KMS-11 (cell line): Measurements from ENCODE around the gene LAMA2.

Experiments
- H2AFZ ChIP-seq: fragments of 200-600 bp; sonication (generic); 2 replicates; pipeline ENCODE4 v1.6.1; 2016; ENCODE audit warnings: antibody characterized with exemption, mixed run types, low read depth
- H3K27ac ChIP-seq: fragments of 200-600 bp; sonication (generic); 2 replicates; pipeline ENCODE4 v1.6.1; 2016; ENCODE audit warnings: mild to moderate bottlenecking, mixed run types
- H3K27me3 ChIP-seq: fragments of 200-600 bp; sonication (generic); 2 replicates; pipeline ENCODE4 v1.6.1; 2017; ENCODE audit warnings: mild to moderate bottlenecking, low read depth, mixed run types, moderate library complexity; ENCODE audit not compliant: insufficient read depth
- H3K36me3 ChIP-seq: fragments of 200-600 bp; sonication (generic); 2 replicates; pipeline ENCODE4 v1.6.1; 2017; ENCODE audit warnings: mild to moderate bottlenecking, mixed run types; ENCODE audit not compliant: insufficient read depth
- H3K4me1 ChIP-seq: fragments of 200-600 bp; sonication (generic); 2 replicates; pipeline ENCODE4 v1.6.1; 2016; ENCODE audit warnings: mild to moderate bottlenecking, low read depth, mixed run types; ENCODE audit not compliant: poor library complexity, severe bottlenecking
- H3K4me2 ChIP-seq: fragments of 200-600 bp; sonication (generic); 2 replicates; pipeline ENCODE4 v1.7.0; 2016; ENCODE audit warnings: mild to moderate bottlenecking, mixed run types
- H3K4me3 ChIP-seq: fragments of 200-600 bp; sonication (generic); IDR thresholded peaks from 2 replicates; pipeline ENCODE4 v1.6.1; 2017; ENCODE audit warnings: low read depth, low read length, mixed read lengths; ENCODE audit not compliant: insufficient read depth
- H3K79me2 ChIP-seq: fragments of 200-600 bp; sonication (generic); 2 replicates; pipeline ENCODE4 v1.6.1; 2016; ENCODE audit warnings: low read depth, mixed run types; ENCODE audit not compliant: insufficient read depth
- H3K9ac ChIP-seq: fragments of 200-600 bp; sonication (generic); 2 replicates; pipeline ENCODE4 v1.6.1; 2016; ENCODE audit warnings: mild to moderate bottlenecking, mixed run types
- H4K20me1 ChIP-seq: fragments of 200-600 bp; sonication (generic); 2 replicates; pipeline ENCODE4 v1.6.1; 2016; ENCODE audit warnings: mild to moderate bottlenecking, mixed run types; ENCODE audit not compliant: insufficient read depth
- TF ChIP-seq, protein P1 (sequence below): fragments of 200-600 bp; sonication (generic); conservative IDR thresholded peaks from 2 replicates; pipeline ENCODE4 v1.6.1; 2017; ENCODE audit warnings: low read depth, mild to moderate bottlenecking, antibody characterized with exemption, low read length, moderate library complexity, mixed read lengths

The LAMA2 gene

DNA sequence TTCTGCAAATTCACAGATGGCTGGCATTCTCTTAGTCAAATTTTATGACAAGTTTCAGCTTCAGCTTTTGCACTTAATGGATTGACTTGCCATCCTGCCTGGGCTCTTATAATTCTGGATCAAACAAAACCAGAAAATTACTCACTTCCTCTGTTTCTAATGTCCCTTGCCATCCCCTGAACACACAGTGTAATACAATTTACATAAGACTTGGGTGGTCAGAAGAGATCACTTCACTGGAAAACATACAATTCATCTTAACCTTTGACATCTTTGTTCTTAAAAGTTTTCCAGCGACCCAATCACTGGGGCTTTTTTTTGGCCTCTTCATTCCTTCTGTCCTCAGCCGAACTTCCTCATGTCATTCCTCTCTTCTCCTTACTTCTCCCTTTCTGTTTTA lies 628.0 kb downstream of the LAMA2 start:
- no peak overlapping the region for H3K4me2 ChIP-seq
- TF ChIP-seq, protein P1, sequence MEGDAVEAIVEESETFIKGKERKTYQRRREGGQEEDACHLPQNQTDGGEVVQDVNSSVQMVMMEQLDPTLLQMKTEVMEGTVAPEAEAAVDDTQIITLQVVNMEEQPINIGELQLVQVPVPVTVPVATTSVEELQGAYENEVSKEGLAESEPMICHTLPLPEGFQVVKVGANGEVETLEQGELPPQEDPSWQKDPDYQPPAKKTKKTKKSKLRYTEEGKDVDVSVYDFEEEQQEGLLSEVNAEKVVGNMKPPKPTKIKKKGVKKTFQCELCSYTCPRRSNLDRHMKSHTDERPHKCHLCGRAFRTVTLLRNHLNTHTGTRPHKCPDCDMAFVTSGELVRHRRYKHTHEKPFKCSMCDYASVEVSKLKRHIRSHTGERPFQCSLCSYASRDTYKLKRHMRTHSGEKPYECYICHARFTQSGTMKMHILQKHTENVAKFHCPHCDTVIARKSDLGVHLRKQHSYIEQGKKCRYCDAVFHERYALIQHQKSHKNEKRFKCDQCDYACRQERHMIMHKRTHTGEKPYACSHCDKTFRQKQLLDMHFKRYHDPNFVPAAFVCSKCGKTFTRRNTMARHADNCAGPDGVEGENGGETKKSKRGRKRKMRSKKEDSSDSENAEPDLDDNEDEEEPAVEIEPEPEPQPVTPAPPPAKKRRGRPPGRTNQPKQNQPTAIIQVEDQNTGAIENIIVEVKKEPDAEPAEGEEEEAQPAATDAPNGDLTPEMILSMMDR = no peak
- H3K36me3 ChIP-seq = no peaks in the 10 kb centered on the region
- no peak overlapping the region for H3K9ac ChIP-seq
- H3K27ac ChIP-seq = no peak overlapping the region
- no peaks in the 10 kb centered on the region for H3K79me2 ChIP-seq
- H3K4me3 ChIP-seq = no peak overlapping the region
- peaks cover 31% of the 10 kb centered on the region for H3K4me1 ChIP-seq
- no peak overlapping the region for H2AFZ ChIP-seq
- no peaks in the 10 kb centered on the region for H3K27me3 ChIP-seq
- H4K20me1 ChIP-seq = no peaks in the 10 kb centered on the region

DNA sequence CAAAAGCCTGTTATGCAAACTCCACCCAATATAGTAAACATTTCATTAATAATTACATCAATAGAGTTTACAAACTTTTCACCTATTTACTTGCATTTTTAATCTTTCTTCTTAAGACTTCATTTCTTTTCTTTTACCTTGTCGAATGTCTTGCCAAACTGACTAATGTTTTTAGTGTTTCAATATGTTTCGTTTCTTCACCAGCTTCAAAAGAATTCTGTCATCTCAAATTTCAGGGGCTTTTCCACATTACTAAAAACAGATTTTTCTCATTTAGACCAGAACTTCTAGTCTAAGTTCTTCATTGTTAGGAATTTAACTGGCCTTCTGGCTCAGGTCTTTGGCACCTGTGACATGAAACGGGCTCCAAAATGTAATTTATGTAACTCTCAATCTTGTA lies 630.5 kb downstream of the LAMA2 start:
- Histone ChIP-seq H3K4me1 (peaks cover 31% of the 10 kb centered on the region), H3K4me2 (peak overlapping the region; percentile 56), H3K9ac (peak overlapping the region; percentile 35; the same call in 1 of the 2 replicates), H3K4me3 (no peak overlapping the region), H3K36me3 (no peaks in the 10 kb centered on the region), H3K27ac (peak overlapping the region; percentile 71), H3K79me2 (no peaks in the 10 kb centered on the region), H4K20me1 (no peaks in the 10 kb centered on the region), H3K27me3 (no peaks in the 10 kb centered on the region), H2AFZ (peak overlapping the region; percentile 51)
- TF ChIP-seq, protein P1 = no peak

DNA sequence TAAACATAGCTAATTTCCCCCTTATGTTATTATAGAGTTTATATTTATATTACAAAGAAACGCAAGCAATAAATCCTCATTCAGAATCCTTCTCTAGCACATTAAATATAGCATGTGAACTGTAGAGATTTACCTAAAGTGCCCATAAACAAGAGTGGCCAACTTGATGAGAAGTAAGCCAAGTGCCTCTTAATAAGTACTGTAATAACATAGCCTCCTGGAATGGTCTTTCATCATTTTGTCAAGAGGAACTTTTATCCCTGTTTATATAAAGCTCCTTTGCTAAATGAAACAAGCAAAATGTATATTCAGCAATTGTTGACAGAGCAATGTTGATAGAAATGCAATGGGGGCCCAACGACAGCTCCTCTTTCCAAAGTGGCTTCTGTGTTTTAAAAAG lies 632.1 kb downstream of the LAMA2 start:
- Histone ChIP-seq H3K36me3 (no peaks in the 10 kb centered on the region), H4K20me1 (no peaks in the 10 kb centered on the region), H3K4me1 (peaks cover 31% of the 10 kb centered on the region), H3K79me2 (no peaks in the 10 kb centered on the region), H3K4me2 (no peak overlapping the region), H3K9ac (no peak overlapping the region), H3K4me3 (no peak overlapping the region), H3K27me3 (no peaks in the 10 kb centered on the region), H3K27ac (no peak overlapping the region), H2AFZ (no peak overlapping the region)
- TF ChIP-seq, protein P1 = no peak

DNA sequence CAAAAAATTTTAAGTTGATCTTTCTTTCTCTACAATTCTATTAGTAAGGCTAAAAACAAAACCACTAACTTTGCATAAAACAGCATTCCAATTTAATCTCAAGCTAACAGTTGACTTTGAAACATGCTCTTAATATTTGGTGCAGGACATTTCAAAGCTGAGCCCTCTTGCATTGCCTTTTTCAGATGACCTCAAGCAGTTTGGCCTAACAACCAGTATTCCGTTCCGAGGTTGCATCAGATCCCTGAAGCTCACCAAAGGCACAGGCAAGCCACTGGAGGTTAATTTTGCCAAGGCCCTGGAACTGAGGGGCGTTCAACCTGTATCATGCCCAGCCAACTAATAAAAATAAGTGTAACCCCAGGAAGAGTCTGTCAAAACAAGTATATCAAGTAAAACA lies 633.1 kb downstream of the LAMA2 start:
- Histone ChIP-seq H2AFZ (no peak overlapping the region), H3K4me1 (peaks cover 31% of the 10 kb centered on the region), H3K4me2 (no peak overlapping the region), H3K36me3 (no peaks in the 10 kb centered on the region), H3K27ac (no peak overlapping the region), H4K20me1 (no peaks in the 10 kb centered on the region), H3K4me3 (no peak overlapping the region), H3K9ac (no peak overlapping the region), H3K27me3 (no peaks in the 10 kb centered on the region), H3K79me2 (no peaks in the 10 kb centered on the region)
- TF ChIP-seq, protein P1 = no peak

DNA sequence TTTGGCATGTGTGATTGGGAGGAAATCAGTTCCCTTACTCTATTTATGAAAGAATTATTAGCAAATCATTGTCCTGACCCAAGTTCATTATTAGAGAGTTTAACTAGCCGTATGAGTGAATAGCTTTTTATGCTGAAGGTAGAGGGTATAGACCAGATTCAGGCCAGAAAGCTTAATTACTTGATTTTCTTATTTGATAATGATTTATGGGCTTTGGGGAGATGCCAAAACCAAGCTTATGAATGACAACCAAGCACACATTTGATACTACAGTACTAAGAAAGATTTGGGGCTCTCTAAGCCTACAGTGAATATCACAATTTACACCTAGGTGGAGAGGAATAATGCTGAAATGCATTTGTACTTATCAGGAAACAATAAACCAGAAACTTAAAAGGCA lies 633.8 kb downstream of the LAMA2 start:
- TF ChIP-seq, protein P1 = no peak
- Histone ChIP-seq H3K4me2 (no peak overlapping the region), H4K20me1 (no peaks in the 10 kb centered on the region), H3K27ac (no peak overlapping the region), H3K79me2 (no peaks in the 10 kb centered on the region), H3K4me3 (no peak overlapping the region), H3K27me3 (no peaks in the 10 kb centered on the region), H2AFZ (no peak overlapping the region), H3K4me1 (peaks cover 31% of the 10 kb centered on the region), H3K36me3 (no peaks in the 10 kb centered on the region), H3K9ac (no peak overlapping the region)
